Measurements from ENCODE around the gene FAM156A. TPM values are rescaled to one million over a fixed set of nuclear protein-coding genes. Genes with fewer than 3 reads are reported as not detected.
"Not testable (repeated sequence)": the region's sequence is repeated elsewhere in the genome, so short reads cannot be mapped to it uniquely, and the experiment has no call there.

Gene FAM156A, protein sequence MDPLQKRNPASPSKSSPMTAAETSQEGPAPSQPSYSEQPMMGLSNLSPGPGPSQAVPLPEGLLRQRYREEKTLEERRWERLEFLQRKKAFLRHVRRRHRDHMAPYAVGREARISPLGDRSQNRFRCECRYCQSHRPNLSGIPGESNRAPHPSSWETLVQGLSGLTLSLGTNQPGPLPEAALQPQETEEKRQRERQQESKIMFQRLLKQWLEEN
- total RNA-seq: 7.2 and 19.9 TPM in 2 replicates

DNA sequence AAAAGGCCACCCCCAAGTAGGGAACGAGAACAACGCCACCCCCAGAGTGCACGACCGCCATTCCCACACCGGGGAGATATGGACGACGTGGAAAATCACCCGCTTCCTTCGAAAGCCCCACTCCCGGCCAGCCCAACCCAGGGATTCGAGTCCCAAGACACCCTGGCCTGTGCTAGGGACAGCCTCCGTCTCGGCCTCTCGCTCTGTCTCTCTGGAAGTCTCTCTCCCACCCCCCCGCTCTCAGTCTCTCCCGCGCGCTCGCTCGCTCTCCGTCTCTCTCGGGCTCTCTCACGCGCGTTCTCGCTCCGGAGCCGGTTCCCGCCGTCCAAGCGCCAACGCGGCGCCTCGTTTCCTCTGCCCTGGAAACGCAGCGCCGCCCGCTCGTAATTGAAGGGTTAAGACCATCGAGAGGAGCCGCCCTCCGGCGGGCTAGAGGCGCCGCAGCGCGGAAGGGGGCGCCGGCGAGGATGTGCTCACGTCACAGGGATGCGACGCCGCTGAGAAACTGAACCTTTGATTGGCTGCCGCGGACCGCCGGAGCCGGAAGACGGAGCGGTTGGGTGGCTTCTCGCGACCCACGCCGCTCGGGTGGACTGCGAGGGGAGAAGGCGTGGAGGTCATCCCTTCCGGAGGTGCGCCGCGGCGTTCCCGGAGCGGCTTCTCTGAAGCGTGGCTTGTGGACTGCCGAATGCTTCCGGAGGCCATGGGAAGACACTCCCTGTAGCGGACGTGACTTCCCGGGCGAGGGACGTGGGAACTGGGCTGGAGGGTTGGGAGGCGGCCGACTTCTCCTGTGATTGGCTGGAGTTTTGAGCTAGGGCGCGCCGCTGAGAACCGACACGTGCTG, at the start of gene FAM156A:
Gene FAM156A (minus strand): TSS at position 406 of the 847 bp plus-strand sequence. CDS start 9,930 bp downstream, outside the sequence.
- DNase-seq (ENCODE audit: extremely low read depth, low read depth, low spot score): not testable (repeated sequence)

DNA sequence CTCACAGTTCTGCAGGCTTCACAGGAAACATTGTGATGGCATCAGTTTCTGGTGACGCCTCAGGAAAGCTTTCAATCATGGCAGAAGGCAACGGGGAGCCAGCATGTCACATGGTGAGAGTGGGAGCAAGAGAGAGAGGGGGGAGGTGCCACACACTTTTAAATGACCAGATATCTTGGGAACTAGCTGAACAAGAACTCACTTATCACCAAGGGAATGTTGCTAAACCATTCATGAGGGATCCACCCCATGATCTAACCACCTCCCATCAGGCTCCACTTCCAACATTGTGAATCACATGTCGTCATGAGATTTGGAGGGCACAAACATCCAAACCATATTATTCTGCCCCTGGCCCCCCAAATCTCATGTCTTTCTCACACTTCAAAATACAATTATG, 47.0 kb upstream of the FAM156A start:
- no peak for DNase-seq (ENCODE audit: extremely low read depth, low read depth, low spot score)

DNA sequence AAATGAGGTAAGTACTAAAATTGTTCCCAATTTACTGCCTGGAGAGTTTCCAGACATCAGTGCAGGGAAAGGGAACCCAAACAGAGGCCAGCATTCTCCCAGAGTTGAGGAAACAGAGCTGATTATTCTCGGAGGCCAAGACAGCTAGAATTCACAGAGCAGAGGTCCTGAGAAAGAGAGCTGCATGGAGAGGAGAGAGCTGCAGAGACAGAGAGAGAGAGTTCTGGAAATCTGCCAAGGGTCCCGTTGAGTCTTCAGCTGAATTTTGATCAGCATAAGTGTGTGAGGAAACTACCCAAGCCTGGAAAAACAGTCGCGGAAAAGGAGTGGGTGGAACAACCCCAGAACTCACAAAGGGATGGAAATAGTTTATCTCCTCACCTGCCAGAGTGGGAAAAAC, 46.5 kb upstream of the FAM156A start:
- no peak for DNase-seq (ENCODE audit: extremely low read depth, low read depth, low spot score)

DNA sequence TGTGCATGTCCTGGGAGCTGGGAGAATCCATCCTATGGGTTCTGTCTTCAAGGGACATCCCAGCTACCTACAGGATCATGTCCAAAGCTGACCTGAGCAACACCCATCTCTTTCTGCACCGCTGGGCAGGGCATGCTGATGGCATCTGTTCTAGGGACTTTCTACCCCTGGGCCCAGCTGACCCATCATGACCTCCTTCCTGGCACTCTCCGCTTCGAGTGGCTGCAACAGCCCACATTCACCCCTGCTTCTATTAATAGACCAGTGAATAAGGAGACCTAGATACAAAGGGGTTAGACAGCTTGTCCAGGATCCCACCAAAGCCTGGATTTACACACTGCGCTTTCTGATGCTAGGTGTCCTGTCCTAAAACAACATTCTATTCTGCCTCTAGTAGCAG, 45.7 kb upstream of the FAM156A start:
- no peak for DNase-seq (ENCODE audit: extremely low read depth, low read depth, low spot score)

DNA sequence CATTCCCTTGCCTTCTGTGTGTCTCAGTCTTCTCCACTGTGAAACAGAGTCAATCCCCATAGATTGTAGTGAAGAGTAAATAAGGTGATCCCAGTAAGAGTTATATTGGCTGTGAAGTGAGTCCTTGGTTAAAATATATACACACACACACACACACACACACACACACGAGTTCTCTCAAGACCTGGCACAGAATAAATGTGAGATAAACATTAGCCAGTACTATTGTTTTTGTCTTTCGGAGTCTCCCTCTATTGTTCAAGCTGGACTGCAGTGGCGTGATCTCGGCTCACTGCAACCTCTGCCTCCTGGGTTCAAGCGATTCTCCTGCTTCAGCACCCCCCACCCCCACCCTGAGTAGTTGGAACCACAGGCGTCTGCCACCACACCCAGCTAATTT, 44.8 kb upstream of the FAM156A start:
- no peak for DNase-seq (ENCODE audit: extremely low read depth, low read depth, low spot score)

DNA sequence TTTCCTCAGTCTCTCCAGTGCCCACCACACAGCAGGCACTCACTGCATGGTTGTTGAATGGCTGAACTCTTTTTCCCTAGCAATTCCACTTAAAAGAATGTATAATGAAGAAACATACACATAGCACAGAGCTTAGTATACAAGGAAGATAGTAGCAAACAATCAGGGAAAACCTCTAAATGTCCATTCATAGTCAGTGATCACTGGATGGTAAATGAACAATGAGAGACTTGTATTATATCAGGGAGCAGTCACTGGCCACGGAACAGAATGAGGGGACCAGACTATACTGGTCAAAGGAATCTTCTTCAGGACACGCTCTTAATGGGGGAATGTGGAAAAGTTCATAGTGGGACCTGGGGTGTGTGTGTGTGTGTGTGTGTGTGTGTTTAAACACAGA, 43.6 kb upstream of the FAM156A start:
- no peak for DNase-seq (ENCODE audit: extremely low read depth, low read depth, low spot score)

DNA sequence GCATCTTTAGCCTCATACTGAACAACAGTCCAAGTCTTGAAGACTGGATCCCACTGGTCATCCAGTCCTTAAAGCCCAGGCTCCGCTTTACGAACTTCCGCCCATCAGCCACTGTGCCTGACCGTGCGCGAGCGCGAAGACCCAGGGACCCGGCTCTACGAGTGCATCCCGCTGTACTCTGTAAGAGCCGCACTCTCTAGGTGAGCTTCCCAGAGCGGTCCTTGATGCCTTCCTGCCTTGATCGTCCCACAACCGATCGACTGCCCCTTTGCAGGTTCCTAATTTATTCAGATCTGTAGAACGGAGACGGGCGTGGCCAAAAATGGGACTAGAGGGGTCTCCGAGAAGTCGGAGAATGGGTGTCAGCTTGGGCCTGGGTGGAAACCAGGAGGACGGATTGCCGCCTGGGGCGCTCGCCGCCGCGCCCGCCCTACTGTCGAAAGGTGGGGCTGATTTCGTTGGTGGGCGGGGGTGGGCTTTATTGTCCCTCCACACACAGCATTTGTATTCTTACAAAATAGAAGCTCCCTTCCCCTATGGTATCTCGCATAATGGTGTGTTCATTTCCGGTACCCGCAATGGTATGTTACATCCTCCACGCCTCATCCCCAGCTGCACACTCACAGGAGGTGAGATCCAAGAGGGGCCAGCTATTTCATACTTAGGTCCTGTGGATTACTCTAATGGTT, 42.3 kb upstream of the FAM156A start:
- DNase-seq (ENCODE audit: extremely low read depth, low read depth, low spot score): no peak

DNA sequence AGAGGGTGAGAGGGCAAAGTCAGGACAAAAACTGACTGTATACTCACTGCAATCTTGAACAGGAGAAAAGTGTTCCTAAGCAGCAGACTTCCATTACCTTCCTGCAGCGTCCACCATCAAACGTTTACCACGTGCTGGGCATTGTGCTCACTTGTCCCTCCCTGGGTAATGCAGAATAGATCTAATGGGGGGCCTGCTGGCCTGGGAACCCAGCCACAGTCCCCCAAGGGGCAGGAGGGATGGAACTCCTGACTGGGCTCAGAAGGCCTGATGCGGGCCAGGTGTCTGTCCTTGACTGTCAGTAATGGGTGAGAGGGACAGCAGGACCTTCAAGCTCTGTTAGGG, 37.6 kb upstream of the FAM156A start:
- no peak for DNase-seq (ENCODE audit: extremely low read depth, low read depth, low spot score)

DNA sequence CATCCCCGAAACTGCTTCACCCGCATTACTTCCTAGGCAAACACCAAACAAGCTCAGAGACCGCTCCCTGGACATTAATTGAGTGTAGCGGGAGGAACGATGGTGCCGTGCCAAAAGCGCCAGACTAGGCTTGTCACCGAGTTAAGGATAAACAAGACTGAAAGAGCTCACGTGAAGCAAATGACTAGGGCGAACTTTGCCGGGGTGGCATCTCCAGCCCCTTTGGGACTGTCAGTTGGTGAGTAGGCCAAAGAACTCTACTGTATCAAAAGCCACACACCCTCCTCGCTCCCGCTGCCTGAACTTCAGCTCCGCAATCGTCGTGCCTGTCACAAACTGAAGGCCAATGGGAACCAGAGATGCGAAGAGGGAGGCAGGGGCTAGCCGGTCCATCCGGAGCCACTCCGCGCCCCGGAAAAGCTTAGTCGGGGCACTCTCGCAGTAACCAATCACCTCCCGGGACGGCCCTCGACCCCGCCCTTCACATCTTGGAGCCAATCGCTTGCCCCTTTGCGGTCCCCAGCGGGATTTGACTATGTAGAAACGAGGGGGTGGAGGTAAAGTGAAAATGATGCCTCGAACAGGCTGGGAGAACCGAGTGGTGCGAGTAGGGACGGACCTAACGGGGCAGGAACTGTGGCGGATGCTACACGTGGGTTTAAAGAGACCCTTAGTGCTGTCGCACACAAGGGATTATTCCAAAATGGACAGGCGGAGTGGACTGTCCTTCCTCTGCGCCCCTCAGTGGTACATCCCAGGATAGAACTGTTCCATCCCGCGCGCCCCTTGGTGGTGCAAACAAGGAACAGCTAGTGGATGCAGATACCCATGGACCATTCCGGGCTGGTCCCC, 37.0 kb upstream of the FAM156A start:
- DNase-seq (ENCODE audit: extremely low read depth, low read depth, low spot score): peak; percentile 74

DNA sequence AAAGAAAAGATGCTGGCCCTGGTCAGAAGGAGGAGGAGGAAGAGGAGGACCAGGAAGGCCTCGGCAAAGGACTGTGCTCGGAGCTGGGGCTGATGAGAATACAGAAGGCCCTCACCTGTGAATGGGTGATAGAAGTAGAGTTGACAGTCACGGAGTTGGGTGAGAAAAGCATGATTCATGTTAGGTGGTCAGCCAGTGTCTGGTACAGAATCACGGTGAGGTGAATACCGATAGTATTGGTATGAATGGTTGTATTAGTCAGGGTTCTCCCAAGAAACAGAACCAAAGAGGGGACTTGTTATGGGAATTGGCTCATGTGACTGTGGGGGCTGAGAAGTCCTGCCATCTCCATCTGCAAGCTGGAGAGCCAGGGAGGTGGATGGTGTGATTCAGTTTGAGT, 32.5 kb upstream of the FAM156A start:
- DNase-seq (ENCODE audit: extremely low read depth, low read depth, low spot score): no peak

DNA sequence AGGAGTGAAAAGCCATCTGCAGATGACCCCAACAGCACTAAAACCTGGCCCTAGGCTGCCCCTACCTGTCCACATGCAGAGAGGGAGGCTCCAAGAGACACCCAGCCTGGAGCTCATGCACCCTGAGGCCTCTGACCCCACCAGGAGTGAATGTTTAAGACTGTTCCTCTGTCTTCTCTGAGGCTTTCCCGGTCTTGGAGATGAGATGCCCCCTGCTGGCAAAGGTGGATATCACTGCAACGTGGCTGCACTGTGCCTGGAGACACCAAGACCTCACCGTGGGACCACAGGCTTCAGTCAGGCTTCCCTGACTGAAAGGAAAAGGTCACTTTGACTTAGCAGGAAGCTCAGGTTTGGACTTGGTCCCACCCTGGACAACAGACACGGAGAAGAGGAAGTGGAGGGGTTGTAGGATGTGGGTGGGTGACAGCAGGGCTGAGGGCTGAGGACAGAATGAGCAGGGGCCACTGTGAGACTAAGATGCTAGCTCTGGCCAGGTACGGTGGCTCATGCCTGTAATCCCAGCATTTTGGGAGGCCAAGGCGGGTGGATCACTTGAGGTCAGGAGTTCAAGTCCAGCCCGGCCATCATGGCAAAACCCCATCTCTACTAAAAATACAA, 31.8 kb upstream of the FAM156A start:
- DNase-seq (ENCODE audit: extremely low read depth, low read depth, low spot score): peak; percentile 18

DNA sequence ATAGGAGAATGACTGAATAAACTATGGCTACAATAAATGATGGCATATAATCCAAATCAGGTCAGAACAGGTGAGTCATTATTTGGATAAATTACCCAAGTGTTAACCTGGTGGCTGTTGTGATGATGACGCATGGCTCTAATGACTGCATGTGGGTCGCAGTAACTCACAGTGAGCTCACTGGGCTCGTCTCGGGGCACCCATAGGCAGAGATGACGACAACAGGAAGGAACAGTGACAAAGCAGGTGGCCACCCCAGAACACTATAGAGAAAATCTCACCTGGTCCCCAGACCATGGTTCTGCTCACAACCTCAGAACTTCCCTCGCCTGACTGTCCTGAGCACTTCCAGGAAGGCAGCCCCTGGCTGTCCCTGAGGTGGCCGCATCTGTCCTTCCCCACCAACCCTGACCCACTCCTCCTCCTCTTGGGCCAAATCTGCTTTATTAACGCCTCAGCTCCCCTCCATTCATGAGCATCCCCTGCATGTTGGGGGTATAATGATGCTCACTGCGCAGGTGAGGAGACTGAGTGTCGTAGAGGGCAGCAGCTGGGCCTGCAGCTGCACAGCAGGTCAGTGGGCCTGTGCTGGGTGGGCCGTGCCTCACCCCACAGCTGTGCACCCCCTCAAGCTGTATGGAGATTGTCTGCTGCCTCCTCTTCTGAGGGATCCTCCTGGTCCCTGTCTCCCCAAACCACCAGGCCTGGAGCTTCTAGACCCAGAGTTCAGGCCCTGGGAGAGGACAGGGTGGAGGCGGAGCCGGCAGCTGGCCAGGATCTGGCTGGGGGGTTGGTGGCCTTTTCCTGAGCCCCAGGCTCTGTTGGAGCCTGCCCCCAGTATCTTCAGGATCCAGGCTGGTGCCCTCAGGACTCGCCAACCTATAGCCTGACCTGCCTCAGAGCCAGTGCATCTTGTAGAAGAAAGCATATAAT, 30.9 kb upstream of the FAM156A start:
- DNase-seq (ENCODE audit: extremely low read depth, low read depth, low spot score): no peak

DNA sequence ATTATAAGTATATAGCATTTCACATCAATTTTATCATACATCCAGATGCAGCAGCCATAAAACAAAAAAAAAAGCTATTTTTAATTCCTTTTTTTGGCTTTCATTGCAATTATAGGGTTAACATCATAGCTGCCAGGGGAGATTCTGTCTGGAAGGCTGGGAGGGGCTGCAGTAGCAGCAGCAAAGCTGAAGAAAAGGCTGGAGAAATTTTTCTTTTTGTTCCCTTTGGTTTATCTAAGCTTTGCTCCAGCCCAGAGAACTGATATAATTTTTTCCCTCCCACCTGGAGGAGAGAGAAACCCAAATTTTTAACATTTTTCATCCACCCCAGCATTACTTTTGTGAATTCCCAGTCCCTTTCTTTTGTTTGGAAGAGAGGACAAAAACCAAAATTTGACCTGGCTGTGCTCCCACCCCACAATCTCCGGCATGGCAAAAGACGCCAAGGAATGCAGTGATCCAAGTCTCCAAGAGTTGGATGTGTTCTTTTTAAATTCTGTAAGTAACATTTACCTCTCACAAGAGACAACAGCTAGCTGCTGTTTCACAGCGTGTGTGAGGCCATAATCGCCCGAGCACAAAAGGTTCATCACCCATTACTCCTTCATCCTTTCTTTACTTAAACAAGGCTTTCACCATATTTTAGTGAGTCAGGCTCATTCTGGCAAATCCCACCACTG, 25.1 kb upstream of the FAM156A start:
- DNase-seq (ENCODE audit: extremely low read depth, low read depth, low spot score): no peak

DNA sequence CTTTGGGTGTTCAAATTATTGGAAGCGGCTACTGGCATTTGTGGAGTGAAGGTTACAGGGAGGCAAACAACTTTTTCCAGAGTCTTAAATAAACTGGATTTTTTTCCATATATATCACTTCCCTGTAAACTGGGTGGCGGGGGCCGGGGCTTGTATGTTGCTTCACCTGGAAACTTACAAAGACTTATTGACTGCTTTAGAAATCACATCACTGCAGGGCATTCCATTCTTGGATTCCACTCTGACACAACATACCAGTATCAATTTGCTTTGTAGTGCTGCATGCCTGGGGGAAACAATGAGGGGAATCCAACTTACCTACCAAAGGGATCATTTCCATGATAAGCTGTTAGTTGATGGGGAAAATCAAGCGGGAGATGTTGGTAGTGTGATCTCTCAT, 21.7 kb upstream of the FAM156A start:
- DNase-seq (ENCODE audit: extremely low read depth, low read depth, low spot score): no peak

DNA sequence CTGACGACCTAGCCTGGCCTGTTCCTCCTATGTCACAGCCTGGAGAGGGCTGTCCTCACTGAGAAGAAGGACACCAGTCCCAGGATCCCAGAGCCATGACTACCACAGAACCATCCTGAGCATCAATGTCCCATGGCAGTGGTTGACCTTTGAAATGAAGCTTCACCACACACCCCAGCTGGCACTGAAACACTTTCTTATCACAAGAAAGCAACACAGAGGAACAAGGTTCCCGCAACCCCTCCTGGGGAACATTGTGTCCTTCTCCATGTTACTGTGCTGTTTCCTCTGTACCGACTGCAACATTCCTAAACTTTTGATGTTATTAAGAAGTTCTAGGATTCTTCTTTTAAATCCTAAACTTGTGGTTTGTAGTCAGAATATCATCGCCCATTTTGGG, 21.2 kb upstream of the FAM156A start:
- no peak for DNase-seq (ENCODE audit: extremely low read depth, low read depth, low spot score)

DNA sequence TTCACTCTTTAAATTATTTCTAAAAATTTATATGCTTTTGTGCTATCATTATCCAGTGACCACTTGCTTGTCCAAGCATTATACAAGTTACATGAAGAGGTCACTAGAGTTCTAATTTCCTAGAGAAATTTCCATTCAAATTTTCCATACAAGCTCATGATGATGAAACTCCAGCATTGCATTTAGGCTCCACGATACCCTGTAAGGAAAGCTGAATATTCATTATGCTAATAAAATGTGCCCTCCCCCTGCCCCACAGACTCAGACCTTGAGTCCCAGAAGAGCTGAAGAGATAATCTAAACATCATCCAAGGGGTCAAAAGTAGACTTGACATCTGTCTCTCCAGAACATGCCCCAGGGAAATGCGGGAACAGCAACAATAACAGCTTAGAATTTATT, 19.6 kb upstream of the FAM156A start:
- DNase-seq (ENCODE audit: extremely low read depth, low read depth, low spot score): no peak

DNA sequence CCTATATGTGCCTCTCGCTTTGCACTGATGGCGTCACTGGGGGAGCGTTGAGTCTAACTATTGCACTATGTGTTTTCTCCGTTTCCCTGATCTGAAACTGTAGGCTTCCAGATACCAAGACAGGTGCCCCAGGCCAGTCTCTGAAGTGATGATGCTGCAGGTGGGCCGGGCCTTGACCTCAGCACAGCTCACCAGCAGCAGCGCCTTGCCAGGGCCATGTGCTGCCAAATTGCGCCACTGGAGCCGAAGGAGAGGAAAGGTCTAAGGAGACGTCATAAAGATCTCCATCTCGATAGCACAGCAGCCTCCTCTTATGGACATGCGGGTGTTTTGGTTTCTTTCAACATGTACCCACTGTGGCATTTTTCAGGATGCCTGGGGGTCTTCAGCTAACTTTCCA, 17.3 kb upstream of the FAM156A start:
- not testable (repeated sequence) for DNase-seq (ENCODE audit: extremely low read depth, low read depth, low spot score)

DNA sequence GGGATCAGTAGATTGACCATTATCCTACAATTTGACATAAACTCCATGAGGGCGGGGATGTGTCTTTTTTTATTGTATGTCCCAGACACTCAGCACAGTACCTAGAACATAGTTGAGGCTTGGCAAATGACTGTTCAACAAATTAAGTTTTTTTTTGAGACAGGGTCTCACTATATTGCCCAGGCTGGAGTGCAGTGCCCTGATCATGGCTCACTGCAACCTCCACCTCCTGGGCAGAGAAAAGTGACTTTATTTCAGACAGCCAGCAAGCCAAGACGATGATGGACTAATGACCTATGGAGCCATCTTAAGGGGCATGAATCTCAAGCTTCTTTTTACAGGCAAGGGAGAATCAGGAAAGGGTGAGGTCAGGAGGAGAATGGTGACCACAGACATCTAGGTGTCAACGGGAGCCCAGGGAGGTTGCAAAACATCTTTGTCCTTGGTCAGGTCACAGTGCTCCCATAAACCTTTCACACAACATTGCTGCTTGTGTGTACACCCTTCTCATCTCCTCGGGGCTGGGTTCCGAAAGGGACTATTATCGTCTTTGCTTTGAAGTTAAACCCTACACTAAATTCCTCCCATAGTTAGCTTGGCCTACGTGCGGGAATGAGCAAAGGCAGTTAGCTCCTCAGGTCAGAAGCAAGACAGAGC, 16.1 kb upstream of the FAM156A start:
- DNase-seq (ENCODE audit: extremely low read depth, low read depth, low spot score): not testable (repeated sequence)
